HG02970 (cell line): ENCODE measurements around the gene GSDMA.

Source experiments
- ATAC-seq: cut with Tn5 transposase; IDR thresholded peaks from one replicate; pipeline ENCODE4 v1.9.1; 2021; ENCODE audit warnings: mild to moderate bottlenecking, moderate library complexity, moderate number of reproducible peaks; ENCODE audit not compliant: unreplicated experiment, low FRiP score

GSDMA gene

DNA sequence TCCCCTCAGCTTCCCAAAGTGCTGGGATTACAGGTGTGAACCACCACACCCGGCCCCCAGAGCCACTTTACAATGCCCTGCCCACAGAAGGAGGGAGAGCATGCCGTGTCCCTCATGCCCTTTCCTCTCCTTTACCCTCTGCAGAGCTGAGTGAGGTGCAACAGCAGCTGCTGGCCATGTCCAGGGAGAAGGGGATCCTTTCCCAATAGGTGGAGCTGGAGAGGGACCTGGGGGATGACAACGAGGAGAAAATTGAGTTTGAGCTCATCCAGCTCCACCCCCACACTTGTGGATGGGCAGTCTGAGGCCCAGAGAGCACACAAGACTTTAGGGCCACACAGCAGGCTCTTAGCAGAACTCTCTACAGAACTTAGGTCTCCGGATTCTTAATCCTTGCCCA, 7.9 kb upstream of the GSDMA start:
- no peak for ATAC-seq

DNA sequence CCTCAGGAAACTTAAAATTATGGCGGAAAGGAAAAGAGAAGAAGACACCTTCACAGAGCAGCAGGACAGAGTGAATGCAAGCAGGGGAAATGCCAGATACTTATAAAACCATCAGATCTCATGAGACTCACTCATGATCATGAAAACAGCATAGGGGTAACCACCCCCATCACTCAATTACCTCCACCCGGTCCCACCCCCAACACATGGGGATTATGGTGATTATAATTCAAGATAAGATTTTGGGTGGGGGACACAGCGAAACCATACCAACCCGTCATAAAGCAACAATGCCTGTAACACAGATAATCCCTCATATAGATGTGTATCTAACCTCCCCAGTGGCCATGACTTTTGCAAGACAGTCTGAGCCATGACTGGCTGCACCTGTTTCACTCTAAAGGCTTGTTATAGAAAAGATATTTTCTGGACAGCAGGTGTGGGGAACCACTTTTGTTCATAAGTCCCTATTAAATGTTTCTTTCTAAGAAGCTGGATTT, 7.0 kb upstream of the GSDMA start:
- ATAC-seq, result no peak

DNA sequence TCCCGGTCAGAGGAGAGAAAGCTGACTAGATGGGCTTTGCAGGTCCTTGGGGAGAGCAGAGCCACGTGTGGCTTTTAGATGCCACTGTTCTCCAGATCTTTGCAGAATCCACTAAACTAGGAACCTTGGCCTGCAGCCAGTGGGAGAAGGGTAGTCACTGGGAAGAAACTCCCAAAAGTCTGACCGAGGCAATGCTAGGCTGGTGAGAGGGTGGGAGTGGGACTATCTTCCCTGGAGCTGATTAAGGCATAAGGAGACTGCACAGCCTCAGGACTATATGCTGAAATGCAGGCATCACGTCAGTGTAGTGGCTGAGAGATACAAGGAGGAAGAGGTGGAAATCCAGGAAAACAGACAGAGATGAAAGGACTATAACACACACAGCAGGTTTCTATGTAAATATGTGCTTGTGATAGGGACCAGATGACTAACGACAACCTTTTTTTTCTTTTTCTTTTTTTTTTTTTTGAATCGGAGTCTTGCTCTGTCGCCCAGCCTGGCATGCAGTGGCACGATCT, 2.2 kb upstream of the GSDMA start:
- no peak for ATAC-seq

DNA sequence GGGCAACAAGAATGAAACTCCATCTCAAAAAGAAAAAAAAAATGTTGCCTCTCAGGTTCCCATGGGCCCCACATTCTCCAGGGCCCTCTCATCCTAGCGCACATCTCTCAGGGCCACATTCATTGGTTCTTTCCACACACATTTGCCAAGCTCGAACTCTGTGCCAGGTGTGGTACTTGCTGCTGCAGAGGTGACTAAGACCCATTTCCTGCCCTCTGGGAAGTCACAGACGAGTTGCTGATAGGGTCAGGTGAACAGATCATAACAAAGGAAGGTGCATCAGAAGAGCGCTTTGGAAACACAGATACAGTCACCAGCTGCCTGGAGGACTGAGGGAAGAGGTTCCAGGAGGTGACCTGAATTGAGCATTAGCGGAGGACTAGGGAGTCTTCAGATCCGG, 1.0 kb downstream of the GSDMA start:
- ATAC-seq, result no peak

DNA sequence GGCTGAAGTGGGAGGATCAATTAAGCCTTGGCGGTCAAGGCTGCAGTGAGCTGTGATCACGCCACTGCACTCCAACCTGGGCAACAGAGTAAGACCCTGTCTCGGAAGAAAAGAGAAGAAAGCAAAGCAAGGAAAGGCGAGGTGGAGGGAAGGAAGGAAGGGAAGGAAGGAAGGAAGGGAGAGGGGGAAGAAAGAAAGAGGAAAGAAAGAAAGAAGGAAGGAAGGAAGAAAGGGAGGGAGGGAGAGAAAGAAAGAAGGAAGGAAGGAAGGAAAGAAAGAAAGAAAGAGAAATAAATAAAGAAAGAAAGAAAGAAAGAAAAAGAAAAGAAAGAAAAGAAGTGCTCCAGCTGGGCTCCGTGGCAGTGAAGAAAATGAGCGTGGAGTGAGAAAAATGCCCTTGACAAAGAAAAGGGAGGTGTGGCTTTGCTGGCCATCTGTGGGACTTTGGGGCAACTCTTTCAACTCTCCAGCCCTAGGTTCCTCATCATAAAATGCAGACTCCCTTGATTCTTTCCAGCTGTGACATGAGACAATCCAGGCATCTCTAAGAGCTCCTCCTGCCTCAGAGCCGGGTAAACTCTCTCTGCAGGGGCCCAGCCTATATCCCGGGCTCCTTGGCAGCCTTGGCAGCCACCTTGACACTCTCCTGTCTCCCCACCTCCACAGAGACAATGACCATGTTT, 2.4 kb downstream of the GSDMA start:
- no peak for ATAC-seq

DNA sequence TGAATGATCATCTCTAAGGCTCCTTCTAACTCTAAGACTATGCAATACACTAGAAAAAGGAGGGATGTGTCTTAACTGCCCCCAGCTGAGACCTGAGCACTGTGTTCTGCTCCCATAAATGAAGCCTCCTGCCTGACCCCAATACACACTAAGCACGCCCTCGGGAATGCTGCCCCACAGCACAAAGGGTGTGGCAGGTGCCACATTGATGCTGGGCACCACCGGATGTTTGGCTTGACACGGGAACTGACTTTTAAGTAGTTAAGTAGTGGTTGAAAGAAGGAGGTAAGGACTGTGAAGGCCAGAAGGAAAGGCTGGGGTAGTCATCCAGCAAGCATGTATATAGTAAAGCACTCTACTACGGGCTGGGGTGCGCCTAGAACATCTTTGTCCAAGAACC, 4.0 kb downstream of the GSDMA start:
- ATAC-seq, result no peak

DNA sequence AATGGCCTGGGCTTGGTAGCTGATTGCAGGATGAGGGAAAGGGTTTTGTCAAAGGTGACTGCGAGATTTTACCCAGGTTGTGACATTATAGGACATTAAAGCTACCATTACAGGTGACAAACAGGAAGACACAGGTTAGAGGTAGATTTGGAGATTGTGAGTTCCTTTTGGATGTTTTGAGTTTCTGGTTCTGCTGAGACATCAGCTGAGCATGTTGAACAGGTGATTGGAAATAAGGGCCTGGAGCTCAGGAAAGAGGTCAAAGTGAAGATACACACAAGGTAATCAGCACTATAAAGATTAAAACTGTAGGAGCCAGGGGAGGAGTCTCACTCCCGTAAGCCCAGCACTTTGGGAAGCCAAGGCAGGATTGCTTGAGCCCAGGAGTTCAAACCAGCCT, 6.0 kb downstream of the GSDMA start:
- ATAC-seq, result no peak

DNA sequence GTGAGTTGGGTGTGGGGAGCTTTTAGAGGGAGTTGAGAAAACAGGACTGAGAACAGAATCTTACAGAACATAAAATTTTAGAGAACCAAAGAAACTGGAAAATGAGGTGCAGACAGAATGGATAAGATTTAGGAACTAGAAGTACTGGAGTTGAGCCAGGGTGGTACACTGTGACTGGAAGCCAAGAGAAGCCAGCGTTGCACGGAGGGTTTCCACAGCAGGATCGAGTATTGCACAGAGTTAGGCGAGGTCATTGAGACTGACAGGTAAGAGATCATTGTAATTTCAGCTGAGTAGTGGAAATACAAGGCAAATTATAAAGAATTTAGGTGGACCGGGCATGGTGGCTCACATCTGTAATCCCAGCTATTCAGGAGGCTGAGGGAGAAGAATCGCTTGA, 6.6 kb downstream of the GSDMA start:
- ATAC-seq, result no peak

DNA sequence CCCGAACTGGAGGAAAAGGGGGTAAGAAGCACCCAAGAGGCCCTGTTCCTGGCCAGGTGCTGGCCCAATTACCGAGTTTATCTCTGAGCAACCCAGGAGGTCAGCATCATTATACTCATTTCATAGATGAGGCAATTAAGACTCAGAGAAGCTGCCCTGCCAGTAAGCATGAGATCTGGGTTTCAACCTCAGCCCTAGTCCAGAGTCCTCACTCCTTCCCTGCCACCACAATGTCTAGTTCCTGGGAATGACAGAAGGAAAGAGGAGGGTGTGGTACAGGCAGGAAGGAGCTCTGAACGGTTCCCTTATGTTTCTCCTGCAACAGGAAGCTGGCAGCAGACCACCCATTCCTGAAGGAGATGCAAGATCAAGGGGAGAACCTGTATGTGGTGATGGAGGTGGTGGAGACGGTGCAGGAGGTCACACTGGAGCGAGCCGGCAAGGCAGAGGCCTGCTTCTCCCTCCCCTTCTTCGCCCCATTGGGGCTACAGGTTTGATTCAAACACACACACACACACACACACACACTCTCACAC, 7.4 kb downstream of the GSDMA start:
- no peak for ATAC-seq

DNA sequence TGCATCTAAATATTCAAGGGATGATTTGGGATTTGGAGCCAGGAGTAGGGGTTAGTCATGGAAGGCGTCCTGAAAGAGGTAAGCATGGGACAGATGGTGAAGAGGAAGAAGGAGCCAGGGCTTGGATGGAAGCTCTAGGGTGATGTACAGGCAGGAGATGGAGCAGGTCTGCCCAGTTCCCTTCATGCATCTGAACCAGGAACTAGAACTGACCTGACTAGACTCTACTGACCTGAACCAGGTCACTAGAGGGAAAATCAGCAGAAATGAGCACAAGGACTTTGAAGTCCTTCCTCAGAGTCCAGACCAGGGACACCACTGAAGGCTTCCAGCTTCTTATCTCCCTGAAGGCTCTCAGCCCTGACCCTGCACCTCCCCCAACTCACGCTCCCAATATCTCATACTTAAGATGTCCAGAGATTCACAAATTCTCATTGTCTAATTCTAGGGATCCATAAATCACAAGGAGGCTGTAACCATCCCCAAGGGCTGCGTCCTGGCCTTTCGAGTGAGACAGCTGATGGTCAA, 8.3 kb downstream of the GSDMA start:
- no peak for ATAC-seq

DNA sequence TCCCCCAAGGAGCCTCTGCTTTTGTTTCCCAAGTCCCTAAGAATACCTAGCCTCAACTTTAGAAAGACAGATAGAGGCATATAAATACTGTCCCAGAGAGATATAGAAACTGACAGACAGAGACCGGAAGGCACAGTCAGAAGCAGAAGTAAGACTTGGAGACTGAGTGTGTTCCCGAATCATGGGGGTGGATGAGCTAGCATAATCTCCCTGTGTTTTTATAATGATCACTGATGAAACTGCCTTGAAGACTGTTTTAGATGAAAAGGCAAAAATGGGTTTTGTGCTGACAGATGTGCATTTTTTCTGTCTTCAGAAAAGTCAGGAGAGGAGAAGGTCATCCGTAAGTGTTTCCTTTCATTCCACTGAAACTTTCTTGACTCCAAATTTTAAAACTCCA, 9.5 kb downstream of the GSDMA start:
- ATAC-seq, result no peak

DNA sequence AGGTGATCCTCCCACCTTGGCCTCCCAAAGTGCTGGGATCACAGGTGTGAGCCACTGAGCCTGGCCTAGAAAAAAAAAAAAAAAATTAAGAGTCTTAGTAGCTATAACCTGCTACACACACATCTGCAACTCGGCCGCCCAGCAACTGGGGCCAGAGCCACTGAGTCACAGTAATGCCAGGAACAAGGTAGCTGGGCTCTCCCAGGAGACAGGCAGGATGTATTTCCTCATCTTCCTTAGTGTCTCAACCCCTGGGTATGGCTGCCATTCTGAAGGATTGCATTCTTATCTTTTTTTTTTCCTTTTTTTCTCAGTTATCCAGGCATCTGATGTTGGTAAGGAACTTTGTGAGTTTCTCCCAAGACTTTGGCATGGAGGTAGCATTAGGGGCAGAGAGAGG, 10.7 kb downstream of the GSDMA start:
- no peak for ATAC-seq

DNA sequence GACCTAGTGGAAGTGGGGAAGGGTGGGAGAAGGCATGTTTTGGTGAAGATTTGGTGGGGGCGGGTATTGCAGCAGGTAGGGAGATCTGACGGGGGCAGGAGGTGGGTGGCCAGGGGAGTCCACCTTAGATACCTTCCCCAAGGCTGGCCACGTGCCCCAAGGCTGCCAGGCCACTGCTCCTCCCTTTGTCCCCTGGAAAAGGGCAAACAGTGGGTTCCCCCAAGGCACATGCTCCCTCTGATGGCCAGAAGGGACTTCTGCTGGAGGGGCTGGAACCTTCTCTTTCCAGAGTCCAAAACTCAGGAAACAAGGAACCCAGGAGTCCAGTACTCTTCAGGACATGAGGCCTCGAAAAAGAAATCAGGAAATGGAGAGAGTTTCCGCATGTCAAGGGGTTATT, 11.6 kb downstream of the GSDMA start:
- ATAC-seq, result no peak

DNA sequence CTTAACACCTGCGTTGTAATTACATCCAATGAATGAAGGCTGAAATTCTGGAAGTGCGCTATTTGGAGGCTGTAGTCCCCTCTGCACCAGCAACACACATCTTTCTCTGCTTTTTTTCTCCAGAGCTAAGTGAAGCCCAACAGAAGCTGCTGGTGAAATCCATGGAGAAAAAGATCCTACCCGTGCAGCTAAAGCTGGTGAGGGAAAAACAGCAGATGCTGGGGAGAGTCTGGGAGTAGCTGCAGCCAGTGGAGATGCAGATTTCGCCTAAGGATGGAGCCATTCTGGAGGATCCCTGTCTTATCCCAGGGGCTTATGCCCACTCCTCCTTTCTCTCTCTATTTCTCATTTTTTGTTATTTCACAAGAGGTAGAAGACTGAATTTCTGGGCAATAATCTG, 13.0 kb downstream of the GSDMA start:
- no peak for ATAC-seq

DNA sequence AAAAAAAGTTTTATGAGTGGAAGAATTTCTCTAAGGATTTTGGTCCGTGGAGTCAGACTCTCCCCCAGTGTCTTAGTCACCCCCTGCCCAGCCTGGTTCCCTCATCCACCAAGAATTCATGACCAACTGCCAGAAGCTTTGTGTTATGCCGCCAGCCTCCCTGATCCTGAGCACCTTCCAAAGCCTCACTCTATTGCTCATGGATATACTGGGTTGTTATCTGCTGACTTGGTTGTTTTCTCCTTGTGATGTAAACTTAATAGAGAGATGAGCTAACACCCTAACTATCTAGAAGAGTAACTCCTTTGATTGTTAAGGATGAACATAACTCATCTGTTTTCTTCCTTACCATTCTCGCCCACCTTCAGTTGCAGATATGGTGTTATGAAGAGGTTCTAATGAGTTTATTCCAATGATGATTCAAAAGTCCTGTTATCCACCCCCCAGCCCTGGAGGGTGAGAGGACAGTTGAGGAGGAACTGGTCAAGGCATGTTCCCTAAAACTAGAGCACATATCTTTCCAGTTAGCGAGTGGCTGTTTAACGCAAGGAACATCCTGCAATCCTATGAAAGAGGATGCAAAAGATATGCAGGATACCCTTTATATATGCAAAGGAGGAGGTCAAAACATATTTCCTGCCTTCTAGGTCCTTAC, 16.3 kb downstream of the GSDMA start:
- no peak for ATAC-seq

DNA sequence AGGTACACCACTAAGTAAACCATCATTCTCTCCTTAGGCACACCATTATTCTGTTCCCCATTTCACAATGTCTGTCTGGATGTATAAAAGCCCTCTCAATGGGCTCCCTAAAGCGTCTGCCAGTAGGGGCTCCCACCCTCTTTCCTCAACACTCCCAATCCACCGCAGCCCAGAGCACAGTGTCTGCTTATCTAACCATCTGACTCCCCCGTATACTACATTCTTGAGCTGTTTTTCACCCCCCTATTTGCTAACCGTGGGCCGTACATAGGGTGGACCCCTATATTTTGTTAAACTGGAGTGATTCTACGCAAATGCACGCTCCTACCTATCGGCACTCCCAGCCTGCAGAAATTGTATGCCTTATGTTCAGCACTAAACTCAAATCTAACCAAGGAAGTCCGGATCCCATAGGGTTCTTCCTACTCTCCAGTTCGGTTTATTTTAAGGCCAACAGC, 17.1 kb downstream of the GSDMA start:
- ATAC-seq, result no peak

DNA sequence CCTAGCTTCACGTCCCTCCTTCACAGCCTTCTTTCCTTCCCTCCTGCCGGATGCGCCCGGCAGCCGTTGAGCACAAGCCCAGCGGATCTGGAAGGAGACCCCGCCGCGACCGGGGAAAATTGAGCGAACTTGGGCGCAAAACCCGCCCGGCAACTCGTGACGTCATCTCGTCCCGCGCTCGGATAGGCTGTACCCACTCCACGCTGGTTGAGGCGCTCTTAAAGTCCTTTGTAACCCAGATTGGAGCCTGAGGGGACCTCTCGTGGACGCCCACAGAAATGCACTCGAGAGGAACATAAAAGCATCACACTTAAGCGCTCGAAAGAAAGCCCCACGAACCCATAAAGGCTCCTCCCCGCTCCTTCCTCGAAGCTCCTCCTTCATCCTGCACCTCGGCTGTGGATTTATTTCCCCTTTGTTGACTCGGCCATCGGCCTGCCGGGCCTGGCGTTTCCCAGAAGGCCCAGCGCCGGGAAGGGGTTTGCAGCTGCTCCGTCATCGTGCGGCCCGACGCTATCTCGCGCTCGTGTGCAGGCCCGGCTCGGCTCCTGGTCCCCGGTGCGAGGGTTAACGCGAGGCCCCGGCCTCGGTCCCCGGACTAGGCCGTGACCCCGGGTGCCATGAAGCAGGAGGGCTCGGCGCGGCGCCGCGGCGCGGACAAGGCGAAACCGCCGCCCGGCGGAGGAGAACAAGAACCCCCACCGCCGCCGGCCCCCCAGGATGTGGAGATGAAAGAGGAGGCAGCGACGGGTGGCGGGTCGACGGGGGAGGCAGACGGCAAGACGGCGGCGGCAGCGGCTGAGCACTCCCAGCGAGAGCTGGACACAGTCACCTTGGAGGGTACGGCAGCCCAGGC, 17.8 kb downstream of the GSDMA start, which contains the start of gene PSMD3:
Gene PSMD3 (plus strand): TSS at position 457 of the 856 bp plus-strand sequence. CDS start 164 bp downstream, at position 621.
- ATAC-seq, result peak; percentile 94

DNA sequence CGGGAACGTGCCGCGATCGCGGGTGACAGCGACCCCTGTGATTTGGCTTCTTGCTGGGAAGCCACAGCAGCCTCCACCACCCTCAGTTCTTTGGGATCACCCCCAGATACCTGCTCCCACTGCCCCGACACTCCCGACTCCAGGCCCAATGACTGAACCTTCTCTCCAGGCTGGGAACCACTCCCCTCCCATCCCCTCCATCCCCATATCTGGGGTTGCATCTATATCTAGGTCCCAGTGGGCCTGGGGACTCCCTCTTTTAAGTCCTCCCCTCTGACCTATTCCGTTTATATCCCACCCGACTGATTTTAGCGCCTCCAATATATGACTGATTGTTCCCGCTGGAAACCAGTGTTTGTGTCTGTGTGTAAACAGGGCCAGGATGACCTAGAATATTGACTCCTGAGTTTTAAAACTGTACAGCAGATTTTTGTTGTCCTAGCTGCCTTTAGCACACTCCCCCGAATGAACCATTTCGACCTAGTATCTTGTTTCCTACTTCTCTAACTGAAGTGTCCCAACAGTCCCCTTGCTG, 18.5 kb downstream of the GSDMA start:
- ATAC-seq, result no peak

DNA sequence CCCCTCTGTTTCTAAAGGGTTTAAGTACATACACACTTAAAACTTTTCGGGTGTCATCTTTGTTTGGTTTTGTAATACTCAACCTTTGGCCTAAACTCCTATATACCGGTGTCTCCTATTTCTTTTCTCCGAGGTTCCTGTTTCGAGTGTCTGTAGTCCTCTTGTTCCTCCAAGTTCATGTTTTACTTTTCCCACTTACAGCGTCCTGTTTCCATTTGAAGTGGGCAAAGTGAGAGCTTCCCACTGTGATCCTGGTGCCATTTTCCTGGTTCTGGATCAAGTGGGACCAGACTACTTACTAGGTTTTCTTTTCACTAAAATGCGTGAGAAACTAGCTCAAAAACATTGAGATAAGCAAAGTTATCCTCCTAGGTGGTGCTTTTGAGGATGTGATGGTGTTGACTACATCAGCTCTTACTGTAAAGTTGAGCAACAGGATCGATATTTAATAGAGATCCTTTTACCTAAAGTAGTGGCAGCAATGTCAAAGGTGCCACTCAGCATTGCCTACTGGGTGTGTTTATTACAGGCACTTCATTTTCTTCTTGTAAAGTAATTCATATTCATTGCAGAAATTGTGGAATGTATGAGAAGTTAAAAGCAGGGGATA, 19.1 kb downstream of the GSDMA start:
- no peak for ATAC-seq
